ENCODE results near the gene ATPAF2.
A peak's percentile ranks its signal among the peaks of the same experiment; 100 is the strongest.

Gene ATPAF2

DNA sequence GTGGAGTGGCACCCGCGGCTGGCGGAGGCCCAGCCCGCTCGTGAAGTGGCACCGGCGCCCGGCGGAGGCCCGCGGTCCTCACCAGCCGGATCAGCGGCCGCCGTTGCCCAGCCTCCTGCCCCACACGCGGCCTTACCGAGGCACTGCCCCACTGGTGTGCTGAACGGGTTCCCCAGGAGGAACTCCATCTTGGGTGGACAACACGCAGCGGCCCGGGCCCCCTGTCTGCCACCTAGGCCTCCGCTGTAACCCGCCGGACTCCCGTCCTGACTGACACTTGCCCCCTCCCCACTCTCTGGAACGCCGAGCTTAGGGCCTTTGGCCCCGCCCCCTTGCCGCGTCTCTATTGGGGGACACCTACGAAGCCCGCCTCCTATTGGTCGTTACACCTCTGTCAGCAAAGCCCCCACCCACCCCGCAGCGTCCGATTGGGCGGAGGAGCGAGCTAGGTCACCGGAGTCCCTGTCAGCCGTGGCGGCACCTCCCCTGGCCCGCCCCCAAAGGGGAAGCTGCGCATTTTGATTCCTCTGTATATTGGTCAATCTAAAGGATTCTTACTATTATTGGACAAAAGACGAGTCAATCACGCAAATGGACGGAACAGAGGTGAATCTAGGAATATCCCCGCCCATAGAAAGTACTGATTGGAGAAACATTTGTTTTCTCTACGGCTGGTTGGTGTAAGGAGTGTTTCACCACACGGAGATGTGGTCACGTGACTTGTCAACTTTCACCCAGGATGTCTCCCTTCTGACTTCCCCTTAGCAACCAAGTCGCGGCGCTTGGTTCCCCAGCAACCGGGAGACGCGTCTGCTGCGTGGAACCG is 66.6 kb downstream of the ATPAF2 start, which contains the start of the genes DRC3 and TOM1L2:
Gene DRC3, plus strand, starts transcription at position 737 of the 826 bp plus-strand sequence. CDS start 4,737 bp downstream, outside the sequence.
Gene TOM1L2, minus strand, starts transcription at position 275 of the 826 bp plus-strand sequence. Its CDS starts 87 bp downstream, at position 188.
- TF ChIP-seq, protein P1, sequence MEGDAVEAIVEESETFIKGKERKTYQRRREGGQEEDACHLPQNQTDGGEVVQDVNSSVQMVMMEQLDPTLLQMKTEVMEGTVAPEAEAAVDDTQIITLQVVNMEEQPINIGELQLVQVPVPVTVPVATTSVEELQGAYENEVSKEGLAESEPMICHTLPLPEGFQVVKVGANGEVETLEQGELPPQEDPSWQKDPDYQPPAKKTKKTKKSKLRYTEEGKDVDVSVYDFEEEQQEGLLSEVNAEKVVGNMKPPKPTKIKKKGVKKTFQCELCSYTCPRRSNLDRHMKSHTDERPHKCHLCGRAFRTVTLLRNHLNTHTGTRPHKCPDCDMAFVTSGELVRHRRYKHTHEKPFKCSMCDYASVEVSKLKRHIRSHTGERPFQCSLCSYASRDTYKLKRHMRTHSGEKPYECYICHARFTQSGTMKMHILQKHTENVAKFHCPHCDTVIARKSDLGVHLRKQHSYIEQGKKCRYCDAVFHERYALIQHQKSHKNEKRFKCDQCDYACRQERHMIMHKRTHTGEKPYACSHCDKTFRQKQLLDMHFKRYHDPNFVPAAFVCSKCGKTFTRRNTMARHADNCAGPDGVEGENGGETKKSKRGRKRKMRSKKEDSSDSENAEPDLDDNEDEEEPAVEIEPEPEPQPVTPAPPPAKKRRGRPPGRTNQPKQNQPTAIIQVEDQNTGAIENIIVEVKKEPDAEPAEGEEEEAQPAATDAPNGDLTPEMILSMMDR (IDR thresholded peaks at IDR 0.05; ENCODE audit: low read depth, low read length, missing control alignments) = no peak
- peak; percentile 100 for DNase-seq (ENCODE audit: low read depth)
- H3K4me3 ChIP-seq (ENCODE audit: low read depth, low read length) = peak within 1 kb of the TSS; percentile 91

- TF ChIP-seq, protein P1 (IDR thresholded peaks at IDR 0.05; ENCODE audit: low read depth, low read length, missing control alignments) = no peak
- peak overlapping the region; percentile 91 for H3K4me3 ChIP-seq (ENCODE audit: low read depth, low read length)
- DNase-seq (ENCODE audit: low read depth) = no peak
These were observed 67.4 kb downstream of the ATPAF2 start for GRCh38 chr17:17971431-17972125.

GRCh38 chr17:17970699-17971430 is 68.1 kb downstream of the ATPAF2 start:
- TF ChIP-seq, protein P1 (IDR thresholded peaks at IDR 0.05; ENCODE audit: low read depth, low read length, missing control alignments) = no peak
- no peak for DNase-seq (ENCODE audit: low read depth)
- H3K4me3 ChIP-seq (ENCODE audit: low read depth, low read length) = peak overlapping the region; percentile 91
